A549 (cell line): Measurements from ENCODE around the gene COL24A1. TPM values are rescaled to one million over a fixed set of nuclear protein-coding genes. Genes with fewer than 3 reads are reported as not detected.

Source experiments
- ATAC-seq, 2 experiments: fragments of 200-7000 bp in 1 of 2; fragments of >200 bp in 1 of 2; cut with Nextera tagmentation in 1 of 2; cut with Tn5 transposase in 1 of 2; 3 replicates each; pipeline versions ENCODE4 v1.8.0 to v1.9.1; 2018 to 2020; ENCODE audit warnings: mild to moderate bottlenecking in 1 of 2, moderate library complexity in 1 of 2
- CTCF ChIA-PET: fragments of 300-600 bp; sonication (Branson Sonifier 250); formaldehyde crosslinking; extraction: SDS; loops from one replicate; lab custom pipeline; 2021; ENCODE audit warnings: antibody characterized with exemption, inconsistent platforms; lab: Yijun Ruan, JAX
- POLR2A ChIA-PET: fragments of 350-600 bp; formaldehyde crosslinking; extraction: SDS; loops from one replicate; lab custom pipeline; 2021; ENCODE audit warnings: antibody characterized with exemption, inconsistent platforms; lab: Yijun Ruan, JAX
- DNase-seq, 2 experiments: peaks; one replicate each; pipeline versions ENCODE4 v3.0.0 to v3.0.0-alpha.2; 2011 to 2016; ENCODE audit warnings: low read depth in 1 of 2, low spot score in 1 of 2
- FAIRE-seq: peaks from 2 replicates; lab custom pipeline; 2011; peaks lifted over from hg19 to GRCh38; lab: Jason Lieb, UNC
- H3K27ac ChIP-seq, 2 experiments: fragments of >200 bp; sonication (Bioruptor Twin); formaldehyde crosslinking; 3 replicates each; pipeline ENCODE4 v1.5.1; 2016 to 2017
- H3K4me1 ChIP-seq: fragments of >200 bp; sonication (Bioruptor Twin); formaldehyde crosslinking; 3 replicates; pipeline ENCODE4 v1.6.1; 2016
- H3K4me2 ChIP-seq: fragments of >200 bp; sonication (Bioruptor Twin); formaldehyde crosslinking; 3 replicates; pipeline ENCODE4 v1.6.1; 2016
- H3K4me3 ChIP-seq: fragments of >200 bp; sonication (Bioruptor Twin); formaldehyde crosslinking; 3 replicates; pipeline ENCODE4 v1.5.1; 2016
- H3K9me3 ChIP-seq: fragments of >200 bp; sonication (Bioruptor Twin); formaldehyde crosslinking; 3 replicates; pipeline ENCODE4 v1.6.1; 2016
- ATOH8 ChIP-seq: fragments of 250-450 bp; sonication (Bioruptor Pico); IDR thresholded peaks from 2 replicates; pipeline ENCODE4 v1.5.0; 2020; ENCODE audit warnings: low read depth, mild to moderate bottlenecking, moderate library complexity
- BCL3 ChIP-seq: fragments of >200 bp; sonication (Bioruptor Twin); formaldehyde crosslinking; IDR thresholded peaks from 3 replicates; pipeline ENCODE4 v1.6.1; 2016
- CHD2 ChIP-seq: fragments of 150-350 bp; IDR thresholded peaks from 2 replicates; pipeline ENCODE4 v1.6.1; 2014; ENCODE audit warnings: low read length; ENCODE audit not compliant: partially characterized antibody
- CTCF ChIP-seq: fragments of >200 bp; sonication (Bioruptor Twin); formaldehyde crosslinking; IDR thresholded peaks from 3 replicates; pipeline ENCODE4 v1.5.1; 2016
- EHF ChIP-seq: fragments of 250-450 bp; sonication (Bioruptor Pico); IDR thresholded peaks from 2 replicates; pipeline ENCODE4 v1.5.0; 2020; ENCODE audit warnings: mild to moderate bottlenecking
- HDAC2 ChIP-seq: fragments of 200-600 bp; sonication (generic); IDR thresholded peaks from 2 replicates; pipeline ENCODE4 v1.6.1; 2016
- KDM1A ChIP-seq: fragments of 200-600 bp; sonication (generic); IDR thresholded peaks from 2 replicates; pipeline ENCODE4 v1.6.1; 2016; ENCODE audit warnings: low read depth, mild to moderate bottlenecking
- KDM5A ChIP-seq: fragments of 200-600 bp; sonication (generic); IDR thresholded peaks from 2 replicates; pipeline ENCODE4 v1.6.1; 2016; ENCODE audit warnings: antibody characterized with exemption, mild to moderate bottlenecking
- MAFK ChIP-seq: fragments of 450-650 bp; IDR thresholded peaks from 2 replicates; pipeline ENCODE4 v1.6.1; 2014; ENCODE audit not compliant: partially characterized antibody
- NFE2L2 ChIP-seq: fragments of 150-350 bp; conservative IDR thresholded peaks from 2 replicates; pipeline ENCODE4 v1.6.1; 2014; ENCODE audit warnings: low read length
- NPAS2 ChIP-seq: fragments of 250-450 bp; sonication (Bioruptor Pico); IDR thresholded peaks from 2 replicates; pipeline ENCODE4 v1.8.0; 2022; ENCODE audit warnings: mild to moderate bottlenecking, moderate library complexity, borderline replicate concordance
- NR3C1 ChIP-seq: fragments of >200 bp; sonication (Bioruptor Twin); formaldehyde crosslinking; IDR thresholded peaks from 3 replicates; pipeline ENCODE4 v1.6.1; 2017
- PBX3 ChIP-seq: IDR thresholded peaks from 2 replicates; pipeline ENCODE4 v1.6.1; 2012
- POLR2A ChIP-seq: IDR thresholded peaks from 2 replicates; pipeline ENCODE4 v1.6.1; 2012; ENCODE audit warnings: mild to moderate bottlenecking, low read length
- RFX5 ChIP-seq: fragments of 450-650 bp; IDR thresholded peaks from 2 replicates; pipeline ENCODE4 v1.7.1; 2014; ENCODE audit warnings: antibody characterized with exemption, mild to moderate bottlenecking, moderate library complexity
- ZSCAN20 ChIP-seq: fragments of 250-450 bp; sonication (Bioruptor Pico); IDR thresholded peaks from 2 replicates; pipeline ENCODE4 v1.8.0; 2022; ENCODE audit warnings: mild to moderate bottlenecking, moderate library complexity
- WGBS: methylation state at CpG from one replicate; pipeline ENCODE4 v1.1.6; 2017; ENCODE audit errors: missing lambda C conversion rate; 5-methylcytosine and 5-hydroxymethylcytosine counted together
- polyA plus RNA-seq, 4 experiments: library from polyadenylated mRNA; depleted of rRNA in 3 of 4; stranded (reverse); fragments of >200 nt; fragmentation: RNase III in 1 of 4; extraction: RNeasy Plus Mini Kit Qiagen cat#74134 plus additional on column Dnase treatment in 1 of 4; gene quantifications; 2 replicates in 3 of 4; 3 replicates in 1 of 4; pipeline ENCODE4 v1.2.3, GENCODE V29; 2011 to 2017
- TF ChIP-seq, protein P1 (sequence below): fragments of 200-600 bp; sonication (generic); IDR thresholded peaks from 2 replicates; pipeline ENCODE4 v1.6.1; 2016; ENCODE audit warnings: antibody characterized with exemption, mild to moderate bottlenecking, moderate library complexity
- TF ChIP-seq, protein P2 (sequence below): fragments of >200 bp; sonication (Bioruptor Twin); formaldehyde crosslinking; IDR thresholded peaks from 2 replicates; pipeline ENCODE4 v1.6.1; 2016

The COL24A1 gene
- polyA plus RNA-seq, 2 of the 4 experiments (the other 2 are of a cell fraction) = 0.03 to 0.13 TPM

GRCh38 chr1:85998105-85998855 is 158.3 kb downstream of the COL24A1 start (continued):
- TF ChIP-seq PBX3 = no peak
- TF ChIP-seq KDM1A = no peak
- TF ChIP-seq RFX5 = no peak

DNA sequence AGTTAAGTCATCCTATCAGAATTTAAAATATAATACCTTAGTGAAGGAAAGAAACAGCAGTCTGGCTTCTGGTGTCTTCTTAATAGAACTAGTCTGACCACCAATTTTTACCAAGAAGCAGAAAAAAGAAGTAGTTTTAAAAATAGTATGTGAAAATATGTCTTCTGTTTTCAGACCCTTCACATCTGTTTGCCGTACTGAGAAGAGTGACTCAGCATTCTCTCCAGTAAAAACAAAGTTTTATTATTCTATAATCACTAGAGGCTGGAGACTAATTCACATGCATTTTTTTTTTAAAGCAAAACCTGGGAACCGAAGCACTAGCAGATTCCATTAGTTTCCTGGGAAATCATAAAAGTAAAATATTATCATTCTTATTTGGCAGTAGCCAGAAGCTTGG is 163.8 kb downstream of the COL24A1 start:
- H3K4me2 ChIP-seq = peak overlapping the region; percentile 49
- no peak overlapping the region for H3K4me3 ChIP-seq
- H3K27ac ChIP-seq = peak overlapping the region; percentile 45 to 52; a peak in 3 of 6 replicates
- WGBS = 26% methylated on average over 2 of the region's 2 CpGs
- CTCF ChIA-PET = no interaction called here
- FAIRE-seq (no peak), DNase-seq (peak in 1 of 2 experiments; percentile 0), ATAC-seq (no peak)
- TF ChIP-seq MAFK = peak; percentile 73
- TF ChIP-seq BCL3 = no peak
- peak; percentile 58; the same call in 1 of the 2 replicates for TF ChIP-seq NFE2L2
- no peaks in the 10 kb centered on the region for H3K9me3 ChIP-seq
- POLR2A ChIA-PET = no interaction called here
- 0 out of 3 replicates have a peak, but pooled peaks cover 2% of the 10 kb centered on the region for H3K4me1 ChIP-seq

DNA sequence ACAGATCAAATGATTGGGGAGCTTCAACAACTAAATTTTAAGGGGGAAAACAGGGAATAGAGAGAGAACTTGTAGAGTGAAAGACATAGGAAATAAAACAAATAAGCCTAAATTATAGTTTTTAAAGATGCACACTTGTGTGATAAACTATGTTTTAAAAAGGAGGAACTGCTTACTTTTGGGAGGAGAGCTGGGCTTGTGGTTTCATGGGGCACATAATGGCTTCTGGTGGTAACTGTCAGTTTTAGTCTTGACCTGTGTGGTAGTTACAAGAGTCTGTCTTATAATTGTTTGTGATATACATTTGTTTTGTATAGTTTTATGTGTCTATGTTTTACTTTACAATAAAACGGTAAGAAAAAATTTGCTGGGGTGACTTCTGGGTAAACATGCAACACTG is 165.3 kb downstream of the COL24A1 start:
- FAIRE-seq = no peak
- no peak for ATAC-seq
- 94% methylated on average over 1 of the region's 1 CpG for WGBS
- TF ChIP-seq HDAC2 (no peak), ZSCAN20 (no peak), KDM5A (no peak)
- TF ChIP-seq, all 56 proteins: peak for 0
- ChIA-PET POLR2A (no interaction called here), CTCF (no interaction called here)
- Histone ChIP-seq H3K9me3 (no peaks in the 10 kb centered on the region), H3K4me3 (no peak overlapping the region), H3K4me1 (0 out of 3 replicates have a peak, but pooled peaks cover 2% of the 10 kb centered on the region), H3K4me2 (no peak overlapping the region), H3K27ac (no peak overlapping the region)
- DNase-seq = no peak

GRCh38 chr1:85984636-85985035 is 171.9 kb downstream of the COL24A1 start:
- FAIRE-seq = no peak
- H3K27ac ChIP-seq = no peak overlapping the region
- TF ChIP-seq CTCF (no peak), CHD2 (no peak), NPAS2 (CRISPR knock-in tag) (no peak), NR3C1 (no peak), KDM5A (no peak), MAFK (no peak), POLR2A (no peak), ZSCAN20 (no peak), BCL3 (no peak), ATOH8 (CRISPR knock-in tag) (no peak), EHF (CRISPR knock-in tag) (no peak)
- TF ChIP-seq, protein P1, sequence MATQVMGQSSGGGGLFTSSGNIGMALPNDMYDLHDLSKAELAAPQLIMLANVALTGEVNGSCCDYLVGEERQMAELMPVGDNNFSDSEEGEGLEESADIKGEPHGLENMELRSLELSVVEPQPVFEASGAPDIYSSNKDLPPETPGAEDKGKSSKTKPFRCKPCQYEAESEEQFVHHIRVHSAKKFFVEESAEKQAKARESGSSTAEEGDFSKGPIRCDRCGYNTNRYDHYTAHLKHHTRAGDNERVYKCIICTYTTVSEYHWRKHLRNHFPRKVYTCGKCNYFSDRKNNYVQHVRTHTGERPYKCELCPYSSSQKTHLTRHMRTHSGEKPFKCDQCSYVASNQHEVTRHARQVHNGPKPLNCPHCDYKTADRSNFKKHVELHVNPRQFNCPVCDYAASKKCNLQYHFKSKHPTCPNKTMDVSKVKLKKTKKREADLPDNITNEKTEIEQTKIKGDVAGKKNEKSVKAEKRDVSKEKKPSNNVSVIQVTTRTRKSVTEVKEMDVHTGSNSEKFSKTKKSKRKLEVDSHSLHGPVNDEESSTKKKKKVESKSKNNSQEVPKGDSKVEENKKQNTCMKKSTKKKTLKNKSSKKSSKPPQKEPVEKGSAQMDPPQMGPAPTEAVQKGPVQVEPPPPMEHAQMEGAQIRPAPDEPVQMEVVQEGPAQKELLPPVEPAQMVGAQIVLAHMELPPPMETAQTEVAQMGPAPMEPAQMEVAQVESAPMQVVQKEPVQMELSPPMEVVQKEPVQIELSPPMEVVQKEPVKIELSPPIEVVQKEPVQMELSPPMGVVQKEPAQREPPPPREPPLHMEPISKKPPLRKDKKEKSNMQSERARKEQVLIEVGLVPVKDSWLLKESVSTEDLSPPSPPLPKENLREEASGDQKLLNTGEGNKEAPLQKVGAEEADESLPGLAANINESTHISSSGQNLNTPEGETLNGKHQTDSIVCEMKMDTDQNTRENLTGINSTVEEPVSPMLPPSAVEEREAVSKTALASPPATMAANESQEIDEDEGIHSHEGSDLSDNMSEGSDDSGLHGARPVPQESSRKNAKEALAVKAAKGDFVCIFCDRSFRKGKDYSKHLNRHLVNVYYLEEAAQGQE = no peak
- TF ChIP-seq, protein P2, sequence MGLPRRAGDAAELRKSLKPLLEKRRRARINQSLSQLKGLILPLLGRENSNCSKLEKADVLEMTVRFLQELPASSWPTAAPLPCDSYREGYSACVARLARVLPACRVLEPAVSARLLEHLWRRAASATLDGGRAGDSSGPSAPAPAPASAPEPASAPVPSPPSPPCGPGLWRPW = no peak
- no peaks in the 10 kb centered on the region for H3K9me3 ChIP-seq
- H3K4me2 ChIP-seq = no peak overlapping the region
- no peak for ATAC-seq
- ChIA-PET CTCF (no interaction called here), POLR2A (no interaction called here)
- no peaks in the 10 kb centered on the region for H3K4me1 ChIP-seq
- H3K4me3 ChIP-seq = no peak overlapping the region
- WGBS = 62% methylated on average over 4 of the region's 4 CpGs
- no peak for DNase-seq
